HepG2 (cell line): ENCODE results near the gene CCDC85C. TPM values are rescaled to one million over a fixed set of nuclear protein-coding genes. Genes with fewer than 3 reads are reported as not detected.

Experiments used
- ATAC-seq: fragments of 200-7000 bp; cut with Tn5 transposase; 3 replicates; pipeline ENCODE4 v1.9.1; 2020; ENCODE audit warnings: mild to moderate bottlenecking, moderate library complexity
- BruUV-seq: library from RNA; stranded (reverse); fragments of 400-500 nt; replicated peaks from 2 replicates; lab custom pipeline; 2021; lab: Mats Ljungman, UMichigan
- CTCF ChIA-PET: fragments of 300-600 bp; formaldehyde crosslinking; extraction: SDS; loops from one replicate; lab custom pipeline; 2021; ENCODE audit warnings: low total read pairs, inconsistent platforms, low intra/inter-chr PET ratio; lab: Yijun Ruan, JAX
- POLR2A ChIA-PET: fragments of 350-600 bp; sonication (Branson Sonifier 250); formaldehyde crosslinking; loops from one replicate; lab custom pipeline; 2020; ENCODE audit warnings: antibody characterized with exemption, inconsistent platforms; lab: Yijun Ruan, JAX
- DNase-seq: peaks from one replicate; pipeline ENCODE4 v3.0.0-alpha.2; 2015; ENCODE audit warnings: low spot score
- FAIRE-seq: peaks from 3 replicates; lab custom pipeline; 2011; peaks lifted over from hg19 to GRCh38; lab: Jason Lieb, UNC
- H2AFZ ChIP-seq: one replicate; pipeline ENCODE4 v1.6.1; 2011; ENCODE audit warnings: low read length, inconsistent platforms
- H3K27ac ChIP-seq: fragments of 300-600 bp; 3 replicates; pipeline ENCODE4 v1.8.0; 2011; ENCODE audit warnings: mixed run types, mild to moderate bottlenecking, mixed read lengths, low read length, inconsistent platforms; ENCODE audit not compliant: insufficient read depth; ENCODE audit errors: extremely low read length
- H3K27me3 ChIP-seq, 2 experiments: fragments of 200-600 bp in 1 of 2; 2 replicates in 1 of 2; 3 replicates in 1 of 2; pipeline versions ENCODE4 v1.6.0 to v1.8.0; 2011; ENCODE audit warnings: low read length in 2 of 2, mild to moderate bottlenecking in 2 of 2, moderate library complexity in 2 of 2, inconsistent platforms in 1 of 2; ENCODE audit not compliant: insufficient read depth in 2 of 2, control insufficient read depth in 1 of 2
- H3K36me3 ChIP-seq, 2 experiments: fragments of 200-600 bp in 1 of 2; replicated peaks in 1 of 2; 2 replicates in 1 of 2; 3 replicates in 1 of 2; pipeline versions ENCODE4 v1.5.1 to v1.8.0; 2011; ENCODE audit warnings: low read length in 2 of 2, inconsistent platforms in 1 of 2; ENCODE audit not compliant: insufficient read depth in 2 of 2, control insufficient read depth in 1 of 2
- H3K4me1 ChIP-seq: 2 replicates; pipeline ENCODE4 v1.5.1; 2012; ENCODE audit warnings: low read length, inconsistent platforms; ENCODE audit not compliant: insufficient read depth
- H3K4me2 ChIP-seq: 2 replicates; pipeline ENCODE4 v1.6.0; 2011; ENCODE audit warnings: low read depth, low read length, inconsistent platforms
- H3K4me3 ChIP-seq, 3 experiments: fragments of 200-600 bp in 1 of 3; sonication (generic), shearing (Covaris generic) in 1 of 3; replicated peaks in 1 of 3; 2 replicates each; pipeline ENCODE4 v1.5.1; 2011 to 2016; ENCODE audit warnings: low read length in 3 of 3, inconsistent platforms in 2 of 3, low read depth in 2 of 3, mild to moderate bottlenecking in 2 of 3, control low read depth in 1 of 3, mixed read lengths in 1 of 3; ENCODE audit not compliant: insufficient read depth in 1 of 3
- H3K79me2 ChIP-seq: one replicate; pipeline ENCODE4 v1.6.1; 2011; ENCODE audit warnings: low read length, inconsistent platforms; ENCODE audit not compliant: insufficient read depth
- H3K9ac ChIP-seq: 2 replicates; pipeline ENCODE4 v1.6.0; 2011; ENCODE audit warnings: mild to moderate bottlenecking, low read depth, low read length, inconsistent platforms; ENCODE audit not compliant: insufficient read depth
- H3K9me3 ChIP-seq: 2 replicates; pipeline ENCODE4 v1.5.1; 2012; ENCODE audit warnings: mild to moderate bottlenecking, low read length
- H4K20me1 ChIP-seq: 2 replicates; pipeline ENCODE4 v1.6.0; 2011; ENCODE audit warnings: inconsistent platforms, mild to moderate bottlenecking, low read length, moderate library complexity; ENCODE audit not compliant: insufficient read depth
- ATF4 ChIP-seq, 2 experiments: fragments of 450-650 bp in 1 of 2; sonication (generic) in 1 of 2; formaldehyde crosslinking; IDR thresholded peaks; 2 replicates each; pipeline versions ENCODE4 v1.5.0 to v1.8.0; 2020 to 2022; ENCODE audit warnings: mild to moderate bottlenecking in 1 of 2, missing genetic modification reagents in 1 of 2
- DRAP1 ChIP-seq: IDR thresholded peaks from 2 replicates; pipeline ENCODE4 v1.6.1; 2016; ENCODE audit warnings: missing genetic modification reagents, missing compliant biosample characterization
- ELF3 ChIP-seq: IDR thresholded peaks from 2 replicates; pipeline ENCODE4 v1.6.1; 2016; ENCODE audit warnings: missing genetic modification reagents, missing compliant biosample characterization
- KMT2B ChIP-seq: IDR thresholded peaks from 2 replicates; pipeline ENCODE4 v1.6.1; 2016; ENCODE audit warnings: missing genetic modification reagents, missing compliant biosample characterization
- PRMT3 ChIP-seq: sonication (generic); formaldehyde crosslinking; IDR thresholded peaks from 2 replicates; pipeline ENCODE4 v1.8.1; 2022; ENCODE audit warnings: low read depth, mild to moderate bottlenecking, moderate library complexity, missing genetic modification reagents, borderline replicate concordance
- SMAD9 ChIP-seq: sonication (generic); formaldehyde crosslinking; IDR thresholded peaks from 2 replicates; pipeline ENCODE4 v1.5.1; 2020; ENCODE audit warnings: mild to moderate bottlenecking, missing genetic modification reagents
- SPEN ChIP-seq: sonication (generic); formaldehyde crosslinking; IDR thresholded peaks from 2 replicates; pipeline ENCODE4 v1.5.1; 2020; ENCODE audit warnings: low read depth, mild to moderate bottlenecking, missing genetic modification reagents
- TAF1 ChIP-seq: sonication (generic); formaldehyde crosslinking; IDR thresholded peaks from 2 replicates; pipeline ENCODE4 v1.4.0; 2020; ENCODE audit warnings: missing genetic modification reagents
- THYN1 ChIP-seq: sonication (generic); formaldehyde crosslinking; IDR thresholded peaks from 2 replicates; pipeline ENCODE4 v1.8.1; 2023; ENCODE audit warnings: low read depth, mild to moderate bottlenecking, moderate library complexity, missing genetic modification reagents, borderline replicate concordance
- ZFP1 ChIP-seq: IDR thresholded peaks from 2 replicates; pipeline ENCODE4 v1.6.1; 2016
- ZFP36L1 ChIP-seq: sonication (generic); formaldehyde crosslinking; IDR thresholded peaks from 2 replicates; pipeline ENCODE4 v1.8.0; 2022; ENCODE audit warnings: mild to moderate bottlenecking, missing genetic modification reagents, moderate library complexity
- ZMAT3 ChIP-seq: sonication (generic); formaldehyde crosslinking; conservative IDR thresholded peaks from 2 replicates; pipeline ENCODE4 v1.7.0; 2021; ENCODE audit warnings: missing genetic modification reagents
- ZNF224 ChIP-seq: sonication (generic); formaldehyde crosslinking; IDR thresholded peaks from 2 replicates; pipeline ENCODE4 v1.5.0; 2020; ENCODE audit warnings: mild to moderate bottlenecking, missing genetic modification reagents
- ZNF256 ChIP-seq: sonication (generic); formaldehyde crosslinking; conservative IDR thresholded peaks from 2 replicates; pipeline ENCODE4 v1.4.0; 2020; ENCODE audit warnings: missing genetic modification reagents
- ZNF329 ChIP-seq: sonication (generic); formaldehyde crosslinking; IDR thresholded peaks from 2 replicates; pipeline ENCODE4 v1.9.0; 2021; ENCODE audit warnings: low read depth, mild to moderate bottlenecking, missing genetic modification reagents
- ZNF432 ChIP-seq: sonication (generic); formaldehyde crosslinking; IDR thresholded peaks from 2 replicates; pipeline ENCODE4 v1.5.0; 2020; ENCODE audit warnings: missing genetic modification reagents, mild to moderate bottlenecking, borderline replicate concordance
- ZNF468 ChIP-seq: sonication (generic); formaldehyde crosslinking; IDR thresholded peaks from 2 replicates; pipeline ENCODE4 v1.8.0; 2022; ENCODE audit warnings: mild to moderate bottlenecking, moderate library complexity, missing genetic modification reagents
- ZNF547 ChIP-seq: sonication (generic); formaldehyde crosslinking; IDR thresholded peaks from 2 replicates; pipeline ENCODE4 v1.5.1; 2020; ENCODE audit warnings: mild to moderate bottlenecking, missing genetic modification reagents
- ZNF652 ChIP-seq: IDR thresholded peaks from 2 replicates; pipeline ENCODE4 v1.6.1; 2016; ENCODE audit warnings: low read depth, borderline replicate concordance
- ZSCAN9 ChIP-seq: IDR thresholded peaks from 2 replicates; pipeline ENCODE4 v1.6.1; 2016; ENCODE audit warnings: borderline replicate concordance
- WGBS: methylation state at CpG from one replicate; pipeline ENCODE4 v1.1.6; 2017; ENCODE audit warnings: low lambda C conversion rate; 5-methylcytosine and 5-hydroxymethylcytosine counted together
- in situ Hi-C: cut with HindIII; loops from 2 replicates; pipeline ENCODE4 v1.10.0; 2017; ENCODE audit warnings: low pct_unique_long_range_greater_than_20kb; ENCODE audit not compliant: extremely low pct_ligation_motif_present
- intact Hi-C: fragments of 100-400 bp; cut with micrococcal nuclease; formaldehyde crosslinking; loops from one replicate; pipeline ENCODE4 v1.10.0; 2022; ENCODE audit not compliant: unreplicated experiment
- polyA plus RNA-seq, 8 experiments: library from polyadenylated mRNA; depleted of rRNA in 3 of 8; stranded (reverse) in 7 of 8; unstranded in 1 of 8; fragments of >200 nt; fragmentation: Illumina TruSeq in 4 of 8; extraction: Trizol in 4 of 8; gene quantifications; 2 replicates each; pipeline versions ENCODE4 v1.2.1 to v1.2.3, GENCODE V29; 2011 to 2016; ENCODE audit warnings: low read depth in 4 of 8, missing spikeins in 1 of 8, mixed read lengths in 1 of 8; ENCODE audit not compliant: insufficient read depth in 1 of 8
- total RNA-seq, 5 experiments: library from RNA; depleted of rRNA; stranded (reverse); fragments of >200 nt; fragmentation: Illumina TruSeq; extraction: Trizol; gene quantifications; 2 replicates each; pipeline ENCODE4 v1.2.3, GENCODE V29; 2016; ENCODE audit warnings: low read depth in 1 of 5

The CCDC85C gene
- total and polyA plus RNA-seq, 2 of the 13 experiments (the other 11 are each of a cell fraction or from before 2014, with no cell fraction given), result 18.8 to 43.8 TPM

GRCh38 chr14:99595524-99595923, 8.5 kb downstream of the CCDC85C start:
- no peak for DNase-seq
- Histone ChIP-seq H3K4me3 (no peak overlapping the region), H3K27me3 (no peaks in the 10 kb centered on the region), H2AFZ (no peak overlapping the region), H3K79me2 (peaks cover 97% of the 10 kb centered on the region), H3K9ac (no peak overlapping the region), H3K36me3 (peaks cover 6 to 12% of the 10 kb centered on the region in 2 experiments; a peak in 4 of 5 replicates), H3K4me2 (no peak overlapping the region), H3K27ac (no peak overlapping the region), H4K20me1 (peaks cover 56% of the 10 kb centered on the region), H3K4me1 (peaks cover 66% of the 10 kb centered on the region), H3K9me3 (no peaks in the 10 kb centered on the region)
- BruUV-seq, result no TSS peak
- no peak for FAIRE-seq
- intact Hi-C loops, result no loop called here
- in situ Hi-C loops, result no loop called here
- ChIA-PET POLR2A (no interaction called here), CTCF (no interaction called here)
- TF ChIP-seq ZNF547, result no peak
- TF ChIP-seq DRAP1, result no peak
- no peak for TF ChIP-seq KMT2B (CRISPR knock-in tag)
- TF ChIP-seq TAF1 (CRISPR knock-in tag), result no peak
- TF ChIP-seq ZNF256 (CRISPR knock-in tag), result no peak
- TF ChIP-seq ZNF468 (CRISPR knock-in tag), result no peak
- no peak for ATAC-seq
- 94% methylated on average over 6 of the region's 7 CpGs for WGBS

GRCh38 chr14:99595034-99595433, 9.0 kb downstream of the CCDC85C start:
- in situ Hi-C loops, result no loop called here

More at GRCh38 chr14:99595034-99595433, 9.0 kb downstream of the CCDC85C start:
- no peak for DNase-seq
- ATAC-seq, result no peak
- Histone ChIP-seq H3K79me2 (peaks cover 97% of the 10 kb centered on the region), H3K9ac (no peak overlapping the region), H3K4me2 (no peak overlapping the region), H3K36me3 (peaks cover 6 to 12% of the 10 kb centered on the region in 2 experiments; a peak in 4 of 5 replicates), H3K9me3 (no peaks in the 10 kb centered on the region), H3K4me1 (peaks cover 66% of the 10 kb centered on the region), H3K4me3 (no peak overlapping the region), H3K27ac (no peak overlapping the region), H4K20me1 (peaks cover 57% of the 10 kb centered on the region), H3K27me3 (no peaks in the 10 kb centered on the region), H2AFZ (no peak overlapping the region)
- intact Hi-C loops, result no loop called here
- POLR2A ChIA-PET, result no interaction called here
- CTCF ChIA-PET, result no interaction called here
- BruUV-seq, result no TSS peak
- FAIRE-seq, result no peak
- whole genome bisulfite sequencing, result 86% methylated on average over 8 of the region's 9 CpGs
- TF ChIP-seq ZNF224 (CRISPR knock-in tag), result no peak
- TF ChIP-seq ZFP1 (CRISPR knock-in tag), result no peak
- TF ChIP-seq ELF3 (CRISPR knock-in tag), result no peak
- no peak for TF ChIP-seq PRMT3
- TF ChIP-seq ZMAT3 (CRISPR knock-in tag), result no peak
- no peak for TF ChIP-seq SPEN (CRISPR knock-in tag)
- TF ChIP-seq ZNF329 (CRISPR knock-in tag), result no peak
- TF ChIP-seq ZNF432, result no peak
- no peak for TF ChIP-seq ZFP36L1 (CRISPR knock-in tag)
- no peak for TF ChIP-seq ZSCAN9 (CRISPR knock-in tag)
- TF ChIP-seq THYN1 (CRISPR knock-in tag), result no peak
- TF ChIP-seq ZNF652 (CRISPR knock-in tag), result no peak
- no peak for TF ChIP-seq ATF4 (CRISPR knock-in tag; IDR thresholded peaks at IDR 0.05)
- TF ChIP-seq SMAD9 (CRISPR knock-in tag), result no peak
